Measurements from ENCODE around the gene RPN2. TPM values are rescaled to one million over a fixed set of nuclear protein-coding genes. Genes with fewer than 3 reads are reported as not detected.
"Not testable (repeated sequence)": the region's sequence is repeated elsewhere in the genome, so short reads cannot be mapped to it uniquely, and the experiment has no call there.

The RPN2 gene
- total RNA-seq (135 TPM), polyA plus RNA-seq (ENCODE audit: insufficient read depth in 1 of 8, insufficient read length in 8 of 8, low replicate concordance in 1 of 8) (100 to 1,000 TPM; 147 to 247 (median 181) TPM)
- long read RNA-seq, donor 1, transcript RPN2-201 (17 exons, 2,515 nt) = major isoform, 12 of 67 reads
- long read RNA-seq, donor 1, partial matches to known transcripts = 55 of 67 reads
- long read RNA-seq, donor 1, other reads (novel, unspliced or antisense) = 0 of 67 reads
- long read RNA-seq, donor 2, partial matches to known transcripts = 0 of 2 reads
- long read RNA-seq, donor 2, other reads (novel, unspliced or antisense) = 0 of 2 reads
- long read RNA-seq, donor 3, transcript RPN2-201 (17 exons, 2,515 nt) = major isoform, 28 of 176 reads
- long read RNA-seq, donor 3, partial matches to known transcripts = 140 of 176 reads
- long read RNA-seq, donor 3, other reads (novel, unspliced or antisense) = 8 of 176 reads
- long read RNA-seq, donor 4, transcript RPN2-201 (17 exons, 2,515 nt) = major isoform, 8 of 31 reads
- long read RNA-seq, donor 4, partial matches to known transcripts = 23 of 31 reads
- long read RNA-seq, donor 4, other reads (novel, unspliced or antisense) = 0 of 31 reads
- long read RNA-seq, donor 5, transcript RPN2-201 (17 exons, 2,515 nt) = major isoform, 64 of 285 reads
- long read RNA-seq, donor 5, partial matches to known transcripts = 196 of 285 reads
- long read RNA-seq, donor 5, other reads (novel, unspliced or antisense) = 25 of 285 reads
- long read RNA-seq, donor 6, transcript RPN2-201 (17 exons, 2,515 nt) = major isoform, 32 of 157 reads
- long read RNA-seq, donor 6, partial matches to known transcripts = 96 of 157 reads
- long read RNA-seq, donor 6, other reads (novel, unspliced or antisense) = 29 of 157 reads
- long read RNA-seq, donor 7, transcript RPN2-201 (17 exons, 2,515 nt) = major isoform, 22 of 123 reads
- long read RNA-seq, donor 7, partial matches to known transcripts = 101 of 123 reads
- long read RNA-seq, donor 7, other reads (novel, unspliced or antisense) = 0 of 123 reads
- long read RNA-seq, donor 8, transcript RPN2-201 (17 exons, 2,515 nt) = major isoform, 28 of 113 reads
- long read RNA-seq, donor 8, partial matches to known transcripts = 85 of 113 reads
- long read RNA-seq, donor 8, other reads (novel, unspliced or antisense) = 0 of 113 reads
- long read RNA-seq, donor 9, transcript RPN2-201 (17 exons, 2,515 nt) = major isoform, 20 of 91 reads
- long read RNA-seq, donor 9, partial matches to known transcripts = 71 of 91 reads
- long read RNA-seq, donor 9, other reads (novel, unspliced or antisense) = 0 of 91 reads
- long read RNA-seq, donor 10, transcript RPN2-201 (17 exons, 2,515 nt) = major isoform, 26 of 126 reads
- long read RNA-seq, donor 10, partial matches to known transcripts = 99 of 126 reads
- long read RNA-seq, donor 10, other reads (novel, unspliced or antisense) = 0 of 126 reads
- long read RNA-seq, donor 11, transcript RPN2-201 (17 exons, 2,515 nt) = major isoform, 23 of 126 reads
- long read RNA-seq, donor 11, partial matches to known transcripts = 95 of 126 reads
- long read RNA-seq, donor 11, other reads (novel, unspliced or antisense) = 8 of 126 reads

DNA sequence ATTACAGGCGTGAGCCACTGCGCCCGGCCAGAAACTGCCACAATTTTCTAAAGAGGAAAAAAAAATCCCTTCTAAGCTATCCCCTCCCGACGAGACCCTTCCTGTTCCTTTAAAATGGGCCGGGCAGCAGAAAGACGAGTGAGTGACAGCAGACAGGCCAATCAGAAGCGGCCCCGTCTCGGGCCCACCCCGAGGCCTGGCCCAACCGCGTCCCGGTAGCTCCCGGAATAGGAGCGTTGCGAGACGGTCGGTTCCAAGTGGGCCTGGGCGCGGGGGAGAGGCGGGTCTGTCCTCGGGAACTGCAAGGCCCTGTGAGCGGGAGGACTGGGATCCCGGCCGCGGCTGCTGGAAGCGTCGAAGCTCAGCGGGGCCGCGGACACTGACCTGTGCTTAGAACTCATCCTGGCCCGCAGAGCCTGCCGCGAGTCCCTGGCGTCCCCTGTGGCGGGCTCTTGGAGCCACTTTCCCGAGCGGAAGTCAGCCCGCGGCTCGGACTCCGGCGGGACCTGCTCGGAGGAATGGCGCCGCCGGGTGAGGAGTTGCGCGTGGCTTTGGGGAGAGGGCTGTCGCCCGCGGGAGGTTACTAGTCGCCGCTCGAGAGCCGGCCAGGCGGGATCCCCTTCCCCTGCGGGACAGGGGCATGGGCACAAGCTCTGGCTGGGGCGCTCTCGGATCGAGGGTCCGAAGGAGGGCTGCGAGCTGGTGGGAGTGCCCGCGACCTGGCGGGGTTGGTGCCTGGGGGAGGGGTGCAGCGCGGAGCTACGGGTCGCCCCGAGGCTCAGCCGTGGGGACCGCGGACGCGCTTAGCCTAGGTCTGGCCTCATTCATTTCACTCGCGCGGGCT lies at the start of gene RPN2, which contains the start of gene MROH8:
RPN2 (plus strand) TSS at position 492 of the 844 bp plus-strand sequence; CDS start at position 519, 27 bp downstream.
MROH8 (minus strand) TSS at position 710 of the 844 bp plus-strand sequence.
- peaks cover 14% of the 10 kb centered on the region for H3K4me1 ChIP-seq (ENCODE audit: control insufficient read depth, insufficient read depth, low read length)
- H3K27me3 ChIP-seq (ENCODE audit: control insufficient read depth, insufficient read depth, low read length) = no peaks in the 10 kb centered on the region
- H3K36me3 ChIP-seq (ENCODE audit: control insufficient read depth, insufficient read depth, low read length) = peaks cover 7% of the 10 kb centered on the region
- under 1% methylated on average over 71 of the region's 80 CpGs for WGBS (ENCODE audit: insufficient coverage)
- H3K4me3 ChIP-seq (ENCODE audit: low read length) = peak within 1 kb of the TSS; percentile 97
- H3K27ac ChIP-seq (ENCODE audit: low read length) = peak within 1 kb of the TSS; percentile 99
- H3K9me3 ChIP-seq (replicated peaks; ENCODE audit: control insufficient read depth, low read depth, low read length) = no peaks in the 10 kb centered on the region
- peak; percentile 100 for DNase-seq

- DNase-seq = peak; percentile 14
These were observed 47.6 kb upstream of the RPN2 start for GRCh38 chr20:37131486-37131885.

GRCh38 chr20:37133952-37134351 lies 45.2 kb upstream of the RPN2 start:
- H3K27me3 ChIP-seq (ENCODE audit: control insufficient read depth, insufficient read depth, low read length) = no peaks in the 10 kb centered on the region
- H3K27ac ChIP-seq (ENCODE audit: low read length) = no peak overlapping the region
- no peaks in the 10 kb centered on the region for H3K36me3 ChIP-seq (ENCODE audit: control insufficient read depth, insufficient read depth, low read length)
- H3K9me3 ChIP-seq (replicated peaks; ENCODE audit: control insufficient read depth, low read depth, low read length) = no peaks in the 10 kb centered on the region
- no peak overlapping the region for H3K4me3 ChIP-seq (ENCODE audit: low read length)
- DNase-seq = no peak
- 96% methylated on average over 2 of the region's 2 CpGs for WGBS (ENCODE audit: insufficient coverage)
- no peaks in the 10 kb centered on the region for H3K4me1 ChIP-seq (ENCODE audit: control insufficient read depth, insufficient read depth, low read length)

More at GRCh38 chr20:37131486-37131885, 47.6 kb upstream of the RPN2 start:
- no peaks in the 10 kb centered on the region for H3K27me3 ChIP-seq (ENCODE audit: control insufficient read depth, insufficient read depth, low read length)
- H3K27ac ChIP-seq (ENCODE audit: low read length) = no peak overlapping the region
- H3K4me1 ChIP-seq (ENCODE audit: control insufficient read depth, insufficient read depth, low read length) = no peaks in the 10 kb centered on the region
- H3K9me3 ChIP-seq (replicated peaks; ENCODE audit: control insufficient read depth, low read depth, low read length) = no peaks in the 10 kb centered on the region
- no peaks in the 10 kb centered on the region for H3K36me3 ChIP-seq (ENCODE audit: control insufficient read depth, insufficient read depth, low read length)
- no peak overlapping the region for H3K4me3 ChIP-seq (ENCODE audit: low read length)
- WGBS (ENCODE audit: insufficient coverage) = no CpG with 5 or more reads among the region's 3 CpGs

GRCh38 chr20:37137547-37137946 lies 41.6 kb upstream of the RPN2 start:
- H3K4me1 ChIP-seq (ENCODE audit: control insufficient read depth, insufficient read depth, low read length) = no peaks in the 10 kb centered on the region
- peaks cover 5% of the 10 kb centered on the region for H3K36me3 ChIP-seq (ENCODE audit: control insufficient read depth, insufficient read depth, low read length)
- no peaks in the 10 kb centered on the region for H3K27me3 ChIP-seq (ENCODE audit: control insufficient read depth, insufficient read depth, low read length)
- no peaks in the 10 kb centered on the region for H3K9me3 ChIP-seq (replicated peaks; ENCODE audit: control insufficient read depth, low read depth, low read length)
- H3K27ac ChIP-seq (ENCODE audit: low read length) = no peak overlapping the region
- H3K4me3 ChIP-seq (ENCODE audit: low read length) = no peak overlapping the region
- WGBS (ENCODE audit: insufficient coverage) = 88% methylated on average over 3 of the region's 4 CpGs
- DNase-seq = no peak

GRCh38 chr20:37142708-37143107 lies 36.4 kb upstream of the RPN2 start:
- Histone ChIP-seq H3K4me3 (ENCODE audit: low read length) (no peak overlapping the region), H3K27ac (ENCODE audit: low read length) (no peak overlapping the region), H3K36me3 (ENCODE audit: control insufficient read depth, insufficient read depth, low read length) (peaks cover 5% of the 10 kb centered on the region), H3K4me1 (ENCODE audit: control insufficient read depth, insufficient read depth, low read length) (no peaks in the 10 kb centered on the region), H3K27me3 (ENCODE audit: control insufficient read depth, insufficient read depth, low read length) (no peaks in the 10 kb centered on the region), H3K9me3 (replicated peaks; ENCODE audit: control insufficient read depth, low read depth, low read length) (no peaks in the 10 kb centered on the region)
- no peak for DNase-seq
- WGBS (ENCODE audit: insufficient coverage) = no CpG with 5 or more reads among the region's 3 CpGs

- 77% methylated on average over 3 of the region's 8 CpGs for WGBS (ENCODE audit: insufficient coverage)
- DNase-seq = no peak
- H3K27ac ChIP-seq (ENCODE audit: low read length) = no peak overlapping the region
These were observed 34.2 kb upstream of the RPN2 start for GRCh38 chr20:37144856-37145404.

GRCh38 chr20:37147250-37147649 lies 31.9 kb upstream of the RPN2 start:
- H3K36me3 ChIP-seq (ENCODE audit: control insufficient read depth, insufficient read depth, low read length) = no peaks in the 10 kb centered on the region

More at GRCh38 chr20:37144856-37145404, 34.2 kb upstream of the RPN2 start:
- no peaks in the 10 kb centered on the region for H3K9me3 ChIP-seq (replicated peaks; ENCODE audit: control insufficient read depth, low read depth, low read length)
- H3K27me3 ChIP-seq (ENCODE audit: control insufficient read depth, insufficient read depth, low read length) = no peaks in the 10 kb centered on the region
- no peaks in the 10 kb centered on the region for H3K4me1 ChIP-seq (ENCODE audit: control insufficient read depth, insufficient read depth, low read length)
- H3K36me3 ChIP-seq (ENCODE audit: control insufficient read depth, insufficient read depth, low read length) = peaks cover 5% of the 10 kb centered on the region
- H3K4me3 ChIP-seq (ENCODE audit: low read length) = no peak overlapping the region

DNA sequence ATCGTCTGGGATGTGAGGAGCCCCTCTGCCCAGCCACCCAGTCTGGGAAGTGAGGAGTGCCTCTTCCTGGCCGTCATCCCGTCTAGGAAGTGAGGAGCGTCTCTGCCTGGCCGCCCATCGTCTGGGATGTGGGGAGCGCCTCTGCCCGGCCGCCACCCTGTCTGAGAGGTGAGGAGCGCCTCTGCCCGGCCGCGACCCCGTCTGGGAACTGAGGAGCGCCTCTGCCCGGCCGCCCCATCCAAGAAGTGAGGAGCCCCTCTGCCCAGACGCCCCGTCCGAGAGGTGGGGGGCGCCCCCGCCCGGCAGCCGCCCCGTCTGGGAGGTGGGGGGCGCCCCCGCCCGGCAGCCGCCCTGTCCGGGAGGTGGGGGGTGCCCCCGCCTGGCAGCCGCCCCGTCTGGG lies 28.3 kb upstream of the RPN2 start:
- H3K27me3 ChIP-seq (ENCODE audit: control insufficient read depth, insufficient read depth, low read length) = not testable (repeated sequence)

More at GRCh38 chr20:37147250-37147649, 31.9 kb upstream of the RPN2 start:
- WGBS (ENCODE audit: insufficient coverage) = 100% methylated on average over 2 of the region's 6 CpGs
- Histone ChIP-seq H3K4me3 (ENCODE audit: low read length) (no peak overlapping the region), H3K27ac (ENCODE audit: low read length) (no peak overlapping the region), H3K27me3 (ENCODE audit: control insufficient read depth, insufficient read depth, low read length) (no peaks in the 10 kb centered on the region), H3K4me1 (ENCODE audit: control insufficient read depth, insufficient read depth, low read length) (no peaks in the 10 kb centered on the region), H3K9me3 (replicated peaks; ENCODE audit: control insufficient read depth, low read depth, low read length) (no peaks in the 10 kb centered on the region)
- DNase-seq = no peak

More for the DNA sequence above, 28.3 kb upstream of the RPN2 start:
- not testable (repeated sequence) for H3K27ac ChIP-seq (ENCODE audit: low read length); H3K4me1 ChIP-seq (ENCODE audit: control insufficient read depth, insufficient read depth, low read length); DNase-seq; H3K9me3 ChIP-seq (replicated peaks; ENCODE audit: control insufficient read depth, low read depth, low read length); H3K4me3 ChIP-seq (ENCODE audit: low read length); H3K36me3 ChIP-seq (ENCODE audit: control insufficient read depth, insufficient read depth, low read length)
- 94% methylated on average over 18 of the region's 33 CpGs for WGBS (ENCODE audit: insufficient coverage)
